Measurements from ENCODE around the gene LIG1. TPM values are rescaled to one million over a fixed set of nuclear protein-coding genes. Genes with fewer than 3 reads are reported as not detected.

LIG1 gene
- total RNA-seq, 1 experiment from 2014 or later = 115 TPM

DNA sequence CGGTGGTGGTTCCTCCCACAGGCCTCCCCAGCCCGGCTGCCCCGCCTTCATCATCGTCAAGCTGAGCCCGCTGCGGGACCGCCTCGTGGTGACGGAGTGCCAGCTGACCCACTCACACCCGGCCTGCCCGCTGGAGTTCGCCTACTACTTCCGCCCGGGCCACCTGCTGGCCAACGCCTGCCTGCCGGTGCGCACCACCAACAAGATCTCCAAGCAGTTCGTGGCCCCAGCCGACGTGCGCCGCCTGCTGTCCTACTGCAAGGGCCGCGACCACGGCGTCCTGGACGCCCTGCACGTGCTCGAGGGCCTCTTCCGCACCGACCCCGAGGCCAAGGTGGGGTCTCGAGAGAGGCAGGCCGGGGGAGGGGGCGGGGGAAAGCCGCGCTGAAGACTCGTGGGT, 12.3 kb upstream of the LIG1 start:
- H3K23ac ChIP-seq (ENCODE audit: insufficient read length, low read depth, low read length) = no peak overlapping the region
- H2BK120ac ChIP-seq (ENCODE audit: low read depth, low read length, poor library complexity, severe bottlenecking) = no peak overlapping the region
- H3K56ac ChIP-seq (ENCODE audit: insufficient read length, low read depth, low read length) = no peak overlapping the region
- no peaks in the 10 kb centered on the region for H3K79me1 ChIP-seq (ENCODE audit: insufficient read depth, low read depth, low read length, poor library complexity, severe bottlenecking)
- H2BK15ac ChIP-seq (ENCODE audit: low read depth, low read length) = no peak overlapping the region
- H3K9me3 ChIP-seq (ENCODE audit: control insufficient read depth, low read depth, low read length) = peaks cover 8% of the 10 kb centered on the region
- no peak overlapping the region for H3K4ac ChIP-seq (ENCODE audit: low read depth, low read length)
- H4K20me1 ChIP-seq (ENCODE audit: control insufficient read depth, insufficient read depth, insufficient read length) = no peaks in the 10 kb centered on the region
- no peak overlapping the region for H4K91ac ChIP-seq (ENCODE audit: insufficient read length, low read depth, low read length)
- no peak overlapping the region for H2AFZ ChIP-seq (ENCODE audit: low read length)
- Mint-ChIP-seq H3K36me3 (ENCODE audit: insufficient read depth in 1 of 3, low read depth in 3 of 3) (peaks cover 28 to 47% (median 37%) of the 10 kb centered on the region in 3 experiments), H3K9me3 (peaks cover 16 to 20% of the 10 kb centered on the region in 2 experiments), H3K4me3 (no peak overlapping the region), H3K4me1 (no peaks in the 10 kb centered on the region), H3K27me3 (ENCODE audit: low read depth) (no peaks in the 10 kb centered on the region), H3K27ac (no peak overlapping the region)
- H3K4me2 ChIP-seq (ENCODE audit: insufficient read depth, insufficient read length, low read length) = no peak overlapping the region
- no peak overlapping the region for H3K18ac ChIP-seq (ENCODE audit: insufficient read length, low read depth, low read length)
- no CpG with 5 or more reads among the region's 38 CpGs for WGBS (ENCODE audit: extremely low coverage, insufficient read length, low lambda C conversion rate)
- no peak overlapping the region for H3T11ph ChIP-seq (ENCODE audit: low read length)
- H3K9ac ChIP-seq (ENCODE audit: extremely low read depth, insufficient read length, low read length) = no peak overlapping the region
- H3K79me2 ChIP-seq (ENCODE audit: insufficient read depth, low read length) = 0 out of 2 replicates have a peak, but pooled peaks cover 2% of the 10 kb centered on the region
- no peaks in the 10 kb centered on the region for H3K4me1 ChIP-seq (ENCODE audit: insufficient read depth, low read length)
- no peak overlapping the region for H2BK20ac ChIP-seq (ENCODE audit: low read depth, low read length, poor library complexity, severe bottlenecking)
- TF ChIP-seq CTCF (conservative IDR thresholded peaks at IDR 0.05) = peak; percentile 40; the same call in 2 of the 3 replicates
- H2AK5ac ChIP-seq (ENCODE audit: insufficient read length, low read length) = no peak overlapping the region
- no peak overlapping the region for H3K27ac ChIP-seq (ENCODE audit: insufficient read length, low read depth, low read length)
- no peaks in the 10 kb centered on the region for H3K27me3 ChIP-seq (ENCODE audit: insufficient read depth, low read length)
- no peak overlapping the region for H2BK12ac ChIP-seq (ENCODE audit: insufficient read length, low read depth, low read length)
- H2BK5ac ChIP-seq (ENCODE audit: insufficient read length, low read length) = no peak overlapping the region
- no peak overlapping the region for H4K5ac ChIP-seq (ENCODE audit: insufficient read length, low read depth, low read length)
- H3K23me2 ChIP-seq (ENCODE audit: insufficient read length, low read depth, low read length, poor library complexity, severe bottlenecking) = no peaks in the 10 kb centered on the region
- H4K8ac ChIP-seq (replicated peaks; ENCODE audit: insufficient read length, low read depth, low read length) = no peak overlapping the region
- DNase-seq = peak; percentile 63
- H3K14ac ChIP-seq (ENCODE audit: insufficient read depth, low read length) = no peak overlapping the region

Measured in H9 (cell line).